ENCODE measurements around the gene PPP1R12B. TPM values are rescaled to one million over a fixed set of nuclear protein-coding genes. Genes with fewer than 3 reads are reported as not detected.
"Not testable (repeated sequence)": the region's sequence is repeated elsewhere in the genome, so short reads cannot be mapped to it uniquely, and the experiment has no call there.

Gene PPP1R12B
- total RNA-seq, 1 experiment from 2014 or later, result 1.2 TPM

GRCh38 chr1:202439308-202439707 is 90.8 kb downstream of the PPP1R12B start:
- DNase-seq (ENCODE audit: low read depth), result no peak

GRCh38 chr1:202448140-202448539 is 99.6 kb downstream of the PPP1R12B start:
- DNase-seq (ENCODE audit: low read depth), result not testable (repeated sequence)

GRCh38 chr1:202451641-202452040 is 103.1 kb downstream of the PPP1R12B start:
- not testable (repeated sequence) for DNase-seq (ENCODE audit: low read depth)

GRCh38 chr1:202452508-202452907 is 104.0 kb downstream of the PPP1R12B start:
- no peak for DNase-seq (ENCODE audit: low read depth)

- DNase-seq (ENCODE audit: low read depth), result peak; percentile 72
These were observed 108.1 kb downstream of the PPP1R12B start for GRCh38 chr1:202456372-202457169.

GRCh38 chr1:202458651-202459050 is 110.2 kb downstream of the PPP1R12B start:
- not testable (repeated sequence) for DNase-seq (ENCODE audit: low read depth)

- not testable (repeated sequence) for DNase-seq (ENCODE audit: low read depth)
These were observed 111.1 kb downstream of the PPP1R12B start for GRCh38 chr1:202459470-202460142.

- DNase-seq (ENCODE audit: low read depth), result peak; percentile 78
These were observed 111.6 kb downstream of the PPP1R12B start for GRCh38 chr1:202460143-202460495.

GRCh38 chr1:202462342-202463076 is 114.0 kb downstream of the PPP1R12B start:
- DNase-seq (ENCODE audit: low read depth), result no peak

- peak; percentile 21 for DNase-seq (ENCODE audit: low read depth)
These were observed 115.7 kb downstream of the PPP1R12B start for GRCh38 chr1:202464153-202464742.

- not testable (repeated sequence) for DNase-seq (ENCODE audit: low read depth)
These were observed 117.3 kb downstream of the PPP1R12B start for GRCh38 chr1:202465644-202466270.

- DNase-seq (ENCODE audit: low read depth), result not testable (repeated sequence)
These were observed 117.8 kb downstream of the PPP1R12B start for GRCh38 chr1:202466339-202466738.

- DNase-seq (ENCODE audit: low read depth), result not testable (repeated sequence)
These were observed 118.9 kb downstream of the PPP1R12B start for GRCh38 chr1:202467381-202467780.

- DNase-seq (ENCODE audit: low read depth), result peak; percentile 43
These were observed 120.2 kb downstream of the PPP1R12B start for GRCh38 chr1:202468695-202469094.

- DNase-seq (ENCODE audit: low read depth), result not testable (repeated sequence)
These were observed 120.6 kb downstream of the PPP1R12B start for GRCh38 chr1:202469123-202469522.

GRCh38 chr1:202471246-202471645 is 122.7 kb downstream of the PPP1R12B start:
- no peak for DNase-seq (ENCODE audit: low read depth)

GRCh38 chr1:202472347-202473124 is 124.0 kb downstream of the PPP1R12B start:
- not testable (repeated sequence) for DNase-seq (ENCODE audit: low read depth)

GRCh38 chr1:202473266-202474045 is 125.0 kb downstream of the PPP1R12B start:
- not testable (repeated sequence) for DNase-seq (ENCODE audit: low read depth)

GRCh38 chr1:202479661-202480060 is 131.2 kb downstream of the PPP1R12B start:
- not testable (repeated sequence) for DNase-seq (ENCODE audit: low read depth)

Data from HT1080 (cell line).